NCI-H1417 treated with DMSO at 0.1 percent for 48 hours (cell line): ENCODE data around the gene RBL2.
A peak's percentile ranks its signal among the peaks of the same experiment; 100 is the strongest.
"Not testable (repeated sequence)": the region's sequence is repeated elsewhere in the genome, so short reads cannot be mapped to it uniquely, and the experiment has no call there.

ENCODE experiments used
- DNase-seq: peaks from one replicate; lab custom pipeline; 2025; lab: John Stamatoyannopoulos, UW

The RBL2 gene, protein sequence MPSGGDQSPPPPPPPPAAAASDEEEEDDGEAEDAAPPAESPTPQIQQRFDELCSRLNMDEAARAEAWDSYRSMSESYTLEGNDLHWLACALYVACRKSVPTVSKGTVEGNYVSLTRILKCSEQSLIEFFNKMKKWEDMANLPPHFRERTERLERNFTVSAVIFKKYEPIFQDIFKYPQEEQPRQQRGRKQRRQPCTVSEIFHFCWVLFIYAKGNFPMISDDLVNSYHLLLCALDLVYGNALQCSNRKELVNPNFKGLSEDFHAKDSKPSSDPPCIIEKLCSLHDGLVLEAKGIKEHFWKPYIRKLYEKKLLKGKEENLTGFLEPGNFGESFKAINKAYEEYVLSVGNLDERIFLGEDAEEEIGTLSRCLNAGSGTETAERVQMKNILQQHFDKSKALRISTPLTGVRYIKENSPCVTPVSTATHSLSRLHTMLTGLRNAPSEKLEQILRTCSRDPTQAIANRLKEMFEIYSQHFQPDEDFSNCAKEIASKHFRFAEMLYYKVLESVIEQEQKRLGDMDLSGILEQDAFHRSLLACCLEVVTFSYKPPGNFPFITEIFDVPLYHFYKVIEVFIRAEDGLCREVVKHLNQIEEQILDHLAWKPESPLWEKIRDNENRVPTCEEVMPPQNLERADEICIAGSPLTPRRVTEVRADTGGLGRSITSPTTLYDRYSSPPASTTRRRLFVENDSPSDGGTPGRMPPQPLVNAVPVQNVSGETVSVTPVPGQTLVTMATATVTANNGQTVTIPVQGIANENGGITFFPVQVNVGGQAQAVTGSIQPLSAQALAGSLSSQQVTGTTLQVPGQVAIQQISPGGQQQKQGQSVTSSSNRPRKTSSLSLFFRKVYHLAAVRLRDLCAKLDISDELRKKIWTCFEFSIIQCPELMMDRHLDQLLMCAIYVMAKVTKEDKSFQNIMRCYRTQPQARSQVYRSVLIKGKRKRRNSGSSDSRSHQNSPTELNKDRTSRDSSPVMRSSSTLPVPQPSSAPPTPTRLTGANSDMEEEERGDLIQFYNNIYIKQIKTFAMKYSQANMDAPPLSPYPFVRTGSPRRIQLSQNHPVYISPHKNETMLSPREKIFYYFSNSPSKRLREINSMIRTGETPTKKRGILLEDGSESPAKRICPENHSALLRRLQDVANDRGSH

DNA sequence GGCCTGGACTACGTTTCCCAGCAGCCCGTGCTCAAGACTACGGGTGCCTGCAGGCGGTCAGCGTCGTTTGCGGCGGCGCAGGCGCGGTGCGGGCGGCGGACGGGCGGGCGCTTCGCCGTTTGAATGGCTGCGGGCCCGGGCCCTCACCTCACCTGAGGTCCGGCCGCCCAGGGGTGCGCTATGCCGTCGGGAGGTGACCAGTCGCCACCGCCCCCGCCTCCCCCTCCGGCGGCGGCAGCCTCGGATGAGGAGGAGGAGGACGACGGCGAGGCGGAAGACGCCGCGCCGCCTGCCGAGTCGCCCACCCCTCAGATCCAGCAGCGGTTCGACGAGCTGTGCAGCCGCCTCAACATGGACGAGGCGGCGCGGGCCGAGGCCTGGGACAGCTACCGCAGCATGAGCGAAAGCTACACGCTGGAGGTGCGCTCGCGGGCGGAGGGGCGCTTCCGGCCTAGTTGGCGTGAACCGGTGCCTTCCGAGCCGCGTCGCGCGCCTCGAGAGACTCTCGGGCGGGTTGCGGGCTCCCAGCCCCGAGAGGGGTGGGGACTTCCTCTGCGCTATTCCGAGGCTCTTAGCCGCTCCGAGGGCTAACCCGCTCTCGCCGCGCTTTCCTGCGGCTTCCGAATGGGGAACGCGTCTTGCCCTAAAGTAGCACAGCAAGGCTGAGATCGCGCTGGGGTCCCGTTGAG lies at the start of gene RBL2:
TSS of gene RBL2 (plus strand) at position 95 of the 689 bp plus-strand sequence. CDS start at position 181, 86 bp downstream.
- no peak for DNase-seq

DNA sequence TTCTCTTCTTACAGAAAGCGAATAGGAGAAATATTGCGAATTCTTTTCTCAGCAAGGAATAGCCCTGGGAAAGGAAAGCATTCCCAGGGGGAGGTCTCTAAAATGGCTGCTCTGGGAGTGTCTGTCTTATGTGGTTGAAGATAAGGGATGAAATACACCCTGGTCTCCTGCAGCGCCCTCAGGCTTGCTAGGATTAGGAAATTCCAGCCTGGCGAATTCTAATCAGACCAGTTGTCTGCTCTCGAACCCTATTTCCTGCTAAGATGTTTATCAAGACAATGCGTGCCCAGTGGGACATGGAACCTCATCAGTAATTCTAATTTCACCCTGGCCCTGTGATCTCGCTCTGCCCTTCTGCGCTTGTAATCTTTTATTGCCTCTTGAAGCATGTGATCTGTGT lies 49.7 kb upstream of the RBL2 start:
- not testable (repeated sequence) for DNase-seq

DNA sequence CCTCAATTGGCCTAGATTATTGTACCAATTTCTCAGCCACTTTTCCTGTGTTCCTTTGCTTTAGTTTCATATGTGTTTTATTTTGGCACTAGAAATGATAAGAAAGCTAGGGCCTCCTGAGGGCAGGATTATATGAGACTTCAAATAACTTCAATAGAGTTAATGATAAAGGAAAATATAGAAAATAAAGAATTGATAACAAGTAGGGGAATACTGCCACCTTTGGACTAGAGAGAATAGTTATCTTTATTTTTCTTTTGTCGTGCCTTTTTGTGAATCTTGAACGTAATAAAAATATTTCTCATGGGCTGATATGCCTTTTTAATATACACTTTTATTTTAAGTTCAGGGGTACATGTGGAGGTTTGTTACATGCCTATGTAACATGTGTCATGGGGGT lies 29.3 kb upstream of the RBL2 start:
- DNase-seq: no peak

DNA sequence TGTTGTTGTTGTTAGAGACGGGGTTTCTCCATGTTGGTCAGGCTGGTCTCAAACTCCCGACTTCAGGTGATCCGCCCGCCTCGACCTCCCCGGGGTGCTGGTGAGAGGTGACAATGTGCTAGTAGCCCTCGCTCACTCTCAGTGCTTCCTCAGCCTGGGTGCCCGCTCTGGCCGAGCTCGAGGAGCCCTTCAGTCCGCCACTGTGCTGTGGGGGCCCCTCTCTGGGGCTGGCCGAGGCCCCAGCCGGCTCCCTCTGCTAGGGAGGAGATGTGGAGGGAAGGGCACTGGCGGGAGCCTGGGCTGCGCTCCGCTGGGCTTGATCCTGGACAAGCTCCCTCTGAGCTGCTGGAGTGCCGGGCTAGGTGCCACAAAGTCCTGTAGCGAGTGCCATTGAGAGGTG lies 21.7 kb upstream of the RBL2 start:
- DNase-seq: no peak

DNA sequence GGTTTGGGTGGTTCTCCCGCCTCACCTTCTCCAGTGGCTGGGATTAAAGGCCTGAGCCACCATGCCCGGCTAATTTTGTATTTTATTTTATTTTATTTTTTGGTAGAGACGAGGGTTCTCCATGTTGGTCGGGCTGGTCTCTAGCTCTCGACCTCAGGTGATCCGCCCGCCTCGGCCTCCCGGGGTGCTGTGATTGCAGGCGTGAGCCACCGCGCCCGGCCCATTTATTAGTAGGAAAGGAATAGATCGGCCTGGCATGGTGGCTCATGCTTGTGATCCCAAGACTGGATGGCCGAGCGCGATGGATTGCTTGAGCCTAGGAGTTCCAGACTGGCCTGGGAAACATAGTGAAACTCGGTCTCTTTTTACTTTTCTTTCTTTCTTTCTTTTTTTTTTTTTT lies 20.4 kb upstream of the RBL2 start:
- DNase-seq: no peak

DNA sequence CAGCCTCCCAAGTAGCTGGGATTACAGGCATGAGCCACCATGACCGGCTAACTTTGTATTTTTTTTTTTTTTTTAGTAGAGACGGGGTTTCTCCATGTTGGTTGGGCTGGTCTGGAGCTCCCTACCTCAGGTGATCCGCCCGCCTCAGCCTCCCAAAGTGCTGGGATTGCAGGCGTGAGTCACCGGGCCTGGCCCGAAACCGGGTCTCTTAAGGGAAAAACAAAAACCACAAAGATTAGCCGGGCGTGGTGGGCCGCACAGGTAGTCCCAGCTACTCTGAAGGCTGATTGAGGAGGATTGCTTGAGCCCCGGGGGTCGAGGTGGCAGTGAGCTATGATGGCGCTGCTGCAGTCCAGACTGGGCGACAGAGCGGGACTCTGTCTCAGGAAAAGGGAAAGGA lies 19.9 kb upstream of the RBL2 start:
- DNase-seq: no peak

DNA sequence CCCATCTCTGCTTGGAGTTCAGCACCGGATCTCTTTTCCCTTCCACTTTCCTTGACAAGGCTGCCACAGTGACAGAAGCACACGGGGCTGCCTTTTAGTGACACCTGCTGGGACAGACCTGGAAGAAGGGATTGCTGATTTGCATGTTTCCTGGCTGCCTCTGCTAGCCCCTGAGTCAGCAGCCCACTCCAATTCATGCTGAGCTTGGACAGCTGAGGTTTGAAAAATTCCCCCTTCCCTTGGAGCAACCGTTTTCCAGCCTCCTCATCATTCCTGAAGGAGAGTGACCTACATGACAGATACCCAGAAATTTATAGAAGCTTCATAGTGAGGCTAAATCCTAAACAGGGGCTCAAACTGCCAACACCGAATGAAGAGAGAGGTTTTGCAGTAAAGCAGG lies 18.8 kb upstream of the RBL2 start:
- DNase-seq: no peak

DNA sequence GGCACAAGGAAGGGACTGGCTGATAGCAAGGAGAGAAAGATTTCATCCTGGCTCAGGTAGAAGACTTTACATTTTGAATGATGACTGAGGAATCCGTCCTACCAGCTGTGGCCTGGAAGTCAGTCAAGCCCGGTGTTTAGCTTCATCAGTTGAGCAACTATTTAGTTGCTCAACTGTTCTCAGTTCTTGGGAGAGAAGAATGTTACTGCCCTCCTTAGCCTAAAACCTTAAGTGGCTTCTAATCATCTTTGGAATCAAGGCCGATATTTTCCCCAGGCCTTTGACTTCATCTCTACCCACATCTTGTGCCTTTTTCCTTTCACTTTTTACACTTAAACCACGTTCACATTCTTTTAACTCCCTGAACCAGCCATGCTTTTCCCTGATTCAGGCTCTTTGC lies 17.3 kb upstream of the RBL2 start:
- DNase-seq: no peak

DNA sequence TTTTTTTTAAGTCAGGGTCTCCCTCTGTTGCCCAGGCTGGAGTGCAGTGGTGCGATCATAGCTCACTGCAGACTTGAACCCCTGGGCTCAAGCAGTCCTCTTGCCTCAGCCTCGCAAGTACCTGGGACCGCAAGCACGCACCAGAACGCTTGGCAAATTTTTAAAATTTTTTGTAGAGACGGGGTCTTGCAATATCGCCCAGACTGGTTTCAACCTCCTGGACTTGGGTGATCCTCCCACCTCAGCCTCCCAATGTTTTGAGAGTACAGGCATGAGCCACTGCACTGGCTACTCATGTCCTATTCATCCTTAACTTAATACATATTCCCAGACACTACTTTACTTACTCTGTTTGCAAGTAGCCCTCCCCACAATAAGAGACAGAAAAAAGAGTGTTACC lies 16.3 kb upstream of the RBL2 start:
- no peak for DNase-seq

DNA sequence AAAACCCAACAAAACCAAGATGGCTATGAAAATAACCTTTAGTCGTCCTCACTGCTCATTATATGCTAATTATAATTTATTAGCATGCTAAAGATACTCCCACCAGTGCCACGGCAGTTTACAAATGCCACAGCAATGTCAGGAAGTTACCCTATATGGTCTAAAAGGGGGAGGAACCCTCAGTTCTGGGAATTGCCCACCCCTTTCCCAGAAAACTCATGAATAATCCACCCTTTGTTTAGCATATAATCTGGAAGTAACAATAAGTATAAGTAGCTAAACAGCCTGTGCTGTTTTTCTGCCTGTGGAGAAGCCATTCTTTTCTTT lies 14.9 kb upstream of the RBL2 start:
- DNase-seq: not testable (repeated sequence)

DNA sequence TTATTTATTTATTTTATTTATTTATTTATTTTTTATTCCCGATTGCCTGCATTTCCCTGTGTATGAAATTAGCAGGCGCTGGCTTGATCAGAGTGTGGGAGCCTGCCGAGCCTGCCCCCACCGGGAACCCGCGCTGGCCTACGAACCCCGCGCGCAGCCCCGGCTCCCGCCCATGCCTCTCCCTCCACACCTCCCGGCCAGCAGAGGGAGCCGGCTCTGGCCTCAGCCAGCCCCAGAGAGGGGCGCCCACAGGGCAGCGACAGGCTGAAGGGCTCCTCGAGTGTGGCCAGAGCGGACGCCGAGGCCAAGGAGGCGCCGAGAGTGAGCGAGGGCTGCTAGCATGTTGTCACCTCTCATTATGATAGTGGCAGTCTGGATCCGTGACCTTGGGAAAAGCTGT lies 13.0 kb upstream of the RBL2 start:
- DNase-seq: no peak

DNA sequence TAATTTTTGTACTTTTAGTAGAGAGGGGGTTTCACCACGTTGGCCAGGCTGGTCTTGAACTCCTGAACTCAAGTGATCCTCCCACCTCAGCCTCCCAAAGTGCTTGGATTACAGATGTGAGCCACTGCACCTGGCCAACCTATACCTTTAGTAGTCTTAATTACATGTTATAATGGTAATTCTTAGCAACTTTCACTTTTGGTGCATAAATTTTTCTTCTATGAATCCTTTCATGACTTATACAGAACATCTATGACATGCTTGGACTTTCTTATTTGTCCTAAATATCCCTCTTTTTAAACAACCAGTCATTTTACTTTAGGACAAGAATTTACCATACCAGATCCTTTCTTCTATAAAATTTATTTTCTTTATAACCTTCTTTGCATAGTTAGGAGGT lies 10.3 kb upstream of the RBL2 start:
- DNase-seq: not testable (repeated sequence)

DNA sequence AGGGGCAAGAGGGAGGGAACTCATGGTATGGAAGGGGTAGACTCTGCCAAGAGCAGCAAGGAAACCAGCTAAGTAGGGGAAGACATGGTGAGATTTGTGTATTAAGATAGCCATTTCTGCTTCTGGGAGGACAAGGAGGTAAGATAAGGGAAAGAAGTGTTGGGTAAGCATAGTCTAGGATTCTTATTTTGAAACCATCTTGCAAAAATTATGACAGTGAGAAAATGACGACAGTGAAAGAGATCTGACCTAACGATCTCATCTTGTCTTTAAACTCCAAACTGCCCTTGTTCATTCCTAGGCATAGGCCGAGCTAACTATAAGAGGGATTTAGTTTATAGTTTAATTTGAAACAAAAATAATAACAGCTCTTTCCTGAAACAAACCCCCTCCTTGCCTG lies 5.6 kb upstream of the RBL2 start:
- no peak for DNase-seq

DNA sequence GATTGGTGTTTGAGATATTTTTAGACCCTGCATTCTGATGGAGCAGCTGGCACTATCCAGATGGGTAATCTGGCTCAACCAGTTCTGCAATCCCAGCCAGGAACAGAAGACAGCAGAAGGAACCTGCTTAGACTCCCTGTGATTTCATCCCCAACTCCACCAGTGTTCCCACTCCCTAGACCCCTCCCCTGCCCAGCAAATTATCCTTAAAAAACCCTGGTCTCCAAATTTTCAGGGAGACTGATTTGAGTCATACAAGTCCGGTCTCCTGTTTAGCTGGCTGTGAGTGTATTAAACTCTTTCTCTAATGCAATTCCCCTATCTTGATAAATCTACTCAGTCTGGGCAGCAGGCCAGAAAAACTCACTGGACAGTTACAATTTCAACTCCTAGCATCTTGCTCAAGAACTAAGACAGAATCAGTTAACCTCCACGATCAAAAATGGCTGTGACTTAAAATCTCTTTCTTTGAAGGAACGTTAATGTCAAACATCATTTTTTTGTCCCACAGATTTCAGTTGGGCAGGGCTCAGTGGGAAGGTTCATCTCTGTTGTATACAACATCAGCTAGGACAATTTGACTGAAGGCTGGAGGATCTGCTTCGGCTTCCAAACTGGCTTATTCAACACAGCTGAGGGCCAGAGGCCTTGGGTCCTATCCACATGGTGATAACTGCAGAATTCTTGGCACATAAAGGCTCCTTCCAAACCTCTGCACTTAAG lies 4.9 kb upstream of the RBL2 start:
- DNase-seq: no peak

DNA sequence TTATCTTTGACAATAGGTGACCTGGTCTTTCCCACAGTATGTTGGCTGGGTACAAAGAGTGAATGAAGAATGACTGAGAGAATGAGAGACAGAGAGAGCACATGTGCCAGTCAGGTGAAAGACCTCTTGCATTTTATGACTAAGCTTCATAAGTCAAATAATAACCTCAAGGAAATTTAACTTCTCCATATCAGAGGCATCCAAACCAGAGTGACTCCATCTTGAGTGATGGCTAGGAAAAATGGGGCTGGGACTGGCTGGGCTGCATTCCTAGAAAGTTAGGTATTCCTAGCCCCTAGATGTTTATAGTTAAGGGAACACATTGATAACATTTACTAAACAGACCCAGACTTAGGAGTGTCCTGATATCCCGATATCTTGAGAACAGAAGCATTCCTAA lies 3.9 kb upstream of the RBL2 start:
- DNase-seq: no peak

DNA sequence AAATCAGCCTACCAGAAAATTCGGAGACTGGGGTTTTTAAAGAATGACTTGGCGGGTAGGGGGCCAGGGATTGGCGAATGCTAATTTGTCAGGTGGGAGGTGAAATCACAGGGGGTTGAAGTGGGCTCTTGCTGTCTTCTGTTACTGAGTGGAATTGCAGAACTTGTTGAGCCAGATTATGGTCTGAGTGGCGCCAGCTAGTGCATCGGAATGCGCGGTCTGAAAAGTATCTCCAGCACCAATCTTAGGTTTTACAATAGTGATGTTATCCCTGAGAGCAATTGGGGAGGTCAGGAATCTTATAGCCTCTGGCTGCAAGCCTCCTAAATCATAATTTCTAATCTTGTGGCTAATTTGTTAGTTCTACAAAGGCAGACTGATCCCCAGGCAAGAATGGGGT lies 762 bp upstream of the RBL2 start:
- DNase-seq: no peak

DNA sequence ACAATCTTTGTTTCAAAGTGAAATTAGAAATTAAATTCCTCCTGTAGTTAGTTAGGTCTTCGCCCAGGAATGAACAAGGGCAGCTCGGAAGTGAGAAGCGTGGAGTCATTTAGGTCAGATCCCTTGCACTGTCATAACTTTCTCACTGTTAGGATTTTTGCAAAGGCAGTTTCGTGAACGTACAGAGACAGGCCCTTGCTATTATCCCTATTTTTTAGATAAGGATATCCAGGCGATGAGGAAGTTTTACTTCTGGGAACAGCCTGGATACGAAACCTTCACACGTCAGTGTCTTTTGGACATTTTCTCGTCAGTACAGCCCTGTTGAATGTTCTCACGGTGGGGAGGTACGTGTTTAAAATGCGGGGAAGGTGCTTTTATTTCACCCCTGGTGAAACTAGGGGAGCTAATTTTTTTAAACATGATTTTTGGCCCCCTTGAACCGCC lies 318 bp upstream of the RBL2 start:
- no peak for DNase-seq

DNA sequence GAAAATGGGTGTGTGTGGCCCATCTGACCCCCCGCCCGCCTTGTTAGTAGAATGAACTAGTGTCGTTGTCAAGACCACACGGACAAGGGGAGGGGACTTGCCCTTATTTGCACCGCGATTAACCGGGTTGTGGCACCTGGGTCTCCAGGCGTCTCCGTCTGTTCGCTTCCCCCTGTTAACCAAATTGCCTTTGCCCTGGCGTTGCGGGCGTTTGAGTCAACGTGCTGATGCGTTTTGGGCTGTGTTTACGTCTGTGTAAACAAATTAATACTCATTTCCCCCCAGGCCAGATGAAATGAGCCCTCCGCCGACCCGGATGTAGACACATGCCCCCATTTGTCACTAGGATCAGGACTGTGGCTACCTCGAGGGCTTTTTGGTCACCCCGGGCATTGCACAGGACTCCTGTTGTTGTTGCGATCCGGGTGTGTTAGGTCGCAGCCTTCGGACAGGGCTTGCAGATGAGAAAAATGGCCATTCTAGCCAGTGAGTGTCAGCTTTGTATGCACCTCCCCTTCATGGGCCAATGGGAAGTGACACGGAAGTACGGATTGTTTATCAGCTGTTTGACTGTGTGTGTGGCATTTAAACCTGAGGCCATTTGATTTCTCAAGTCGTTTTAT lies 906 bp downstream of the RBL2 start:
- peak; percentile 12 for DNase-seq

DNA sequence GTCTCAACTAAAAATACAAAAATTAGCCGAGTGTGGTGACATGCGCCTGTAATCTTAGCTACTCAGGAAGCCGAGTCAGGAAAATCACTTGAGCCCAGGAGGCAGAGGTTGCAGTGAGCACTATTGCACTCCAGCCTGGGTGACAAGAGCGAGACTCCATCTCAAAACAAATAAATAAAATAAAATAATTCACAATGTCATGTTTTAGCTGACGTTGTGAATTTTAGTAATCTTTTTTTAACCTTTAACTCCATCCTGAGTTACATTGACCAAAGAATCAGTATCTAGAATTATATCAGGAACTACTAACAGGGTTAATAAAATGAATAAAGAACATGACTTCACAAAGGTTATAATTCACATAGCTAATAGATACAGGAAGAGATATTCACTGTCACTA lies 5.9 kb downstream of the RBL2 start:
- DNase-seq: no peak

DNA sequence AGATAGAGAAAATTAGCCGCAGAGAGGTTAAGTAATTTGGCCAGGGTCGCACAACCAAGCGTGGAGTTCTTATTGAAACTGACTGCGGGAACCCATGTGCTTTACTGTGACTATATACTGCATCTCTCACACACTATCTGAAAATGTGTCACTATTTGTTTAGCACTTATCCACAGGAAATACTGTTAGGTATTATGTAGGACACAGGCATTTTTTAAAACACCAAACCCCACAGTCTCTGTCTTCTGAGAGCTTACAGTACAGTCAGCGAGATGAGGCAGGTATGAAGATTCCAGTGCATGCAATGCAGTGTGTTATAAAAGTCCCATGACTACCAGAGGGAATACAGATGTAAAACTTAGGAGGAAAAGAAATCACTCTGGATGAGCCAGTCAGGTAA lies 11.3 kb downstream of the RBL2 start:
- DNase-seq: no peak

DNA sequence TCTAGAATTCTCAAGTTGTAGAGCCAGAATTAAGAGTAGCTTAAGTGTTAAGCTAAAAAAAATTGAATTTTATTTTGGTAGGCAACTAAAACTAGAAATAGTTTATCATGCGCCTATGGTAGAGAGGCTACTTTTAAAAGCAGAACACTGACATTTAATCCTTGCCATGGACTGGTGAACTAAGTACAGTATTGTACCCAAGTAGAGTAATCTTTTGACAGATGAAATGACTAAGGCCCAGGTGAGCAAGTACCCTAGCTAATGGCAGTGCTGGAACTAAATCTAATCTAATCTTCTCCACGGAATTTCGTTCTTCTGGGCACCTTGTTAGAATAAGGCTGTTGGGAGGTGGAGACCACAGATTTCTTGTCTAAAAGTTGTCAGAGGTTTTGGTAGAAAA lies 11.8 kb downstream of the RBL2 start:
- DNase-seq: no peak
